HG03354 (cell line): ENCODE measurements around the gene BBX.
A peak's percentile ranks its signal among the peaks of the same experiment; 100 is the strongest.

ENCODE experiments used
- ATAC-seq: cut with Tn5 transposase; IDR thresholded peaks from one replicate; pipeline ENCODE4 v1.9.1; 2021; ENCODE audit warnings: mild to moderate bottlenecking; ENCODE audit not compliant: unreplicated experiment, poor library complexity, severe bottlenecking

The BBX gene

GRCh38 chr3:107641572-107642307 lies 119.0 kb downstream of the BBX start:
- ATAC-seq: peak; percentile 66

GRCh38 chr3:107643038-107643883 lies 120.5 kb downstream of the BBX start:
- peak; percentile 64 for ATAC-seq

GRCh38 chr3:107644631-107645030 lies 121.9 kb downstream of the BBX start:
- ATAC-seq: no peak

- ATAC-seq: no peak
These were observed 128.0 kb downstream of the BBX start for GRCh38 chr3:107650788-107651187.

- peak; percentile 93 for ATAC-seq
These were observed 129.0 kb downstream of the BBX start for GRCh38 chr3:107651782-107652181.

- no peak for ATAC-seq
These were observed 131.5 kb downstream of the BBX start for GRCh38 chr3:107654218-107654617.

GRCh38 chr3:107657971-107658370 lies 135.2 kb downstream of the BBX start:
- ATAC-seq: no peak

GRCh38 chr3:107660306-107660976 lies 137.7 kb downstream of the BBX start:
- no peak for ATAC-seq

- ATAC-seq: no peak
These were observed 138.8 kb downstream of the BBX start for GRCh38 chr3:107661447-107662123.

- no peak for ATAC-seq
These were observed 139.4 kb downstream of the BBX start for GRCh38 chr3:107662124-107662507.

GRCh38 chr3:107662586-107662985 lies 139.8 kb downstream of the BBX start:
- ATAC-seq: no peak

GRCh38 chr3:107663266-107663665 lies 140.5 kb downstream of the BBX start:
- ATAC-seq: no peak

- ATAC-seq: no peak
These were observed 141.9 kb downstream of the BBX start for GRCh38 chr3:107664614-107665013.

- ATAC-seq: no peak
These were observed 142.6 kb downstream of the BBX start for GRCh38 chr3:107665351-107665750.

GRCh38 chr3:107666853-107667252 lies 144.1 kb downstream of the BBX start:
- no peak for ATAC-seq

GRCh38 chr3:107668416-107668815 lies 145.7 kb downstream of the BBX start:
- no peak for ATAC-seq

GRCh38 chr3:107668963-107669362 lies 146.2 kb downstream of the BBX start:
- ATAC-seq: no peak

- no peak for ATAC-seq
These were observed 146.9 kb downstream of the BBX start for GRCh38 chr3:107669669-107670068.

- no peak for ATAC-seq
These were observed 148.2 kb downstream of the BBX start for GRCh38 chr3:107670986-107671385.

- no peak for ATAC-seq
These were observed 151.6 kb downstream of the BBX start for GRCh38 chr3:107674371-107674770.
